HG03520 (cell line): ENCODE results near the gene CHCHD1.
A peak's percentile ranks its signal among the peaks of the same experiment; 100 is the strongest.
"Not testable (repeated sequence)": the region's sequence is repeated elsewhere in the genome, so short reads cannot be mapped to it uniquely, and the experiment has no call there.

Experiments
- ATAC-seq: cut with Tn5 transposase; IDR thresholded peaks from one replicate; pipeline ENCODE4 v1.9.1; 2021; ENCODE audit warnings: mild to moderate bottlenecking, moderate library complexity; ENCODE audit not compliant: unreplicated experiment

CHCHD1 gene

GRCh38 chr10:73781879-73782748, at the start of gene CHCHD1:
TSS of gene CHCHD1 (plus strand) at chr10:73782048. CDS start at chr10:73782076, 28 bp downstream.
- peak; percentile 36 for ATAC-seq

GRCh38 chr10:73732426-73732825, 49.4 kb upstream of the CHCHD1 start:
- no peak for ATAC-seq

- ATAC-seq = no peak
Measured at GRCh38 chr10:73732931-73733623, 48.8 kb upstream of the CHCHD1 start.

- no peak for ATAC-seq
Measured at GRCh38 chr10:73734028-73734720, 47.7 kb upstream of the CHCHD1 start.

GRCh38 chr10:73734796-73735305, 47.0 kb upstream of the CHCHD1 start:
- ATAC-seq = no peak

GRCh38 chr10:73740501-73741254, 41.2 kb upstream of the CHCHD1 start:
- ATAC-seq = not testable (repeated sequence)

- ATAC-seq = no peak
Measured at GRCh38 chr10:73742454-73742734, 39.5 kb upstream of the CHCHD1 start.

- no peak for ATAC-seq
Measured at GRCh38 chr10:73743327-73743904, 38.4 kb upstream of the CHCHD1 start.

GRCh38 chr10:73743905-73744663, 37.8 kb upstream of the CHCHD1 start, which contains the start of gene SEC24C:
TSS of gene SEC24C (plus strand) at chr10:73744372. CDS start at chr10:73746833, 2,461 bp downstream.
- peak; percentile 87 for ATAC-seq

- ATAC-seq = peak; percentile 32
Measured at GRCh38 chr10:73744664-73744975, 37.2 kb upstream of the CHCHD1 start.

- no peak for ATAC-seq
Measured at GRCh38 chr10:73746721-73747120, 35.1 kb upstream of the CHCHD1 start.

- ATAC-seq = no peak
Measured at GRCh38 chr10:73750819-73751218, 31.0 kb upstream of the CHCHD1 start.

GRCh38 chr10:73756183-73756582, 25.7 kb upstream of the CHCHD1 start:
- no peak for ATAC-seq

GRCh38 chr10:73758704-73759511, 22.9 kb upstream of the CHCHD1 start:
- no peak for ATAC-seq

- no peak for ATAC-seq
Measured at GRCh38 chr10:73759512-73760115, 22.2 kb upstream of the CHCHD1 start.

- ATAC-seq = no peak
Measured at GRCh38 chr10:73761781-73762180, 20.1 kb upstream of the CHCHD1 start.

- no peak for ATAC-seq
Measured at GRCh38 chr10:73762915-73763314, 18.9 kb upstream of the CHCHD1 start.

- ATAC-seq = no peak
Measured at GRCh38 chr10:73763343-73763742, 18.5 kb upstream of the CHCHD1 start.
